Stimulated activated CD8-positive, alpha-beta memory T cell treated with anti-CD3 and anti-CD28 coated beads, Interleukin-12 subunit alpha, Interleukin-12 subunit beta, amount 100 ng/mL, for 24 hours (primary cell): Measurements from ENCODE around the gene PMIS2.

Source experiments
- DNase-seq: peaks from one replicate; pipeline ENCODE4 v3.0.0-alpha.2; 2020; ENCODE audit errors: extremely low read depth

Gene PMIS2

GRCh38 chr19:35628565-35629331 is 42.8 kb downstream of the PMIS2 start, which contains the start of gene RBM42:
Gene RBM42, plus strand, starts transcription at chr19:35629036. Its CDS starts 118 bp downstream, at chr19:35629154.
- peak; percentile 93 for DNase-seq

- no peak for DNase-seq
Measured at GRCh38 chr19:35629332-35629633, 43.3 kb downstream of the PMIS2 start.

GRCh38 chr19:35633727-35634440 is 47.9 kb downstream of the PMIS2 start:
- no peak for DNase-seq

- DNase-seq = no peak
Measured at GRCh38 chr19:35636651-35637050, 50.7 kb downstream of the PMIS2 start.
